Heart left ventricle (tissue), 13 donors: Measurements from ENCODE around the gene RPP40.

Experiments
- CTCF ChIP-seq, 12 donors: fragments of 200-600 bp; sonication (generic) in 4 of 12; IDR thresholded peaks; one replicate each; pipeline versions ENCODE4 v1.5.0 to v1.8.0; 2018 to 2022; ENCODE audit warnings: antibody characterized with exemption in 12 of 12, mild to moderate bottlenecking in 5 of 12
- POLR2A ChIP-seq, 2 donors: fragments of 450-650 bp; IDR thresholded peaks; one replicate each; pipeline ENCODE4 v1.6.1; 2017; ENCODE audit warnings: antibody characterized with exemption in 2 of 2, mild to moderate bottlenecking in 2 of 2, moderate library complexity in 2 of 2
- donor health status: ischemic (EF 13 %, LVEDD 7.1; RV severe dilation, severe dysfunction).
- donor health status: DM: no; HTN: yes; CAD: no.
- donor health status: DM: no; HTN: no; CAD: no.
- donor health status: ischemic (EF 25% LVEDD 6.9; RV normal size, moderate dysfunction).
- donor health status: ischemic (EF 25% LVEDD 5.7; RV mildly dilated, moderate dysfunction).
- donor health status: ischemic (EF 35%, LVEDD 5.7; RV mildly dilated, moderate dysfunction).
- donor health status: nonischemic (EF 11% LVEDD 7.7; RV severe dilation, severe dysfunction).
- donor health status: DM: yes; HTN: yes; CAD: no.
- donor health status: PGD.
- donor health status: ischemic (EF 29% LVEDD 5.4; RV normal size, mild dysfunction).
- donor health status: nonischemic (EF 23%, LVEDD 6.1; RV moderate dilation, normal function).

- no peak for TF ChIP-seq CTCF (IDR thresholded peaks at IDR 0.05)
- no peak for TF ChIP-seq POLR2A (IDR thresholded peaks at IDR 0.05)
Observed at GRCh38 chr6:4973415-4973814, 30.4 kb downstream of the RPP40 start.
